Retinal pigment epithelial cell (primary cell): ENCODE measurements around the gene GPER1.

Source experiments
- DNase-seq: peaks from one replicate; pipeline ENCODE4 v3.0.0-alpha.2; 2010; ENCODE audit warnings: low read depth
- H3K4me3 ChIP-seq: 2 replicates; pipeline ENCODE4 v1.5.1; 2011; ENCODE audit warnings: mild to moderate bottlenecking, low read length, control low read depth, moderate library complexity
- TF ChIP-seq, protein P1 (sequence below): conservative IDR thresholded peaks from 2 replicates; pipeline ENCODE4 v1.5.1; 2011; ENCODE audit warnings: low read depth, low read length, control low read depth, inconsistent platforms

GPER1 gene

GRCh38 chr7:1083729-1084657 is 3.9 kb upstream of the GPER1 start:
- no peak for DNase-seq
- TF ChIP-seq, protein P1, sequence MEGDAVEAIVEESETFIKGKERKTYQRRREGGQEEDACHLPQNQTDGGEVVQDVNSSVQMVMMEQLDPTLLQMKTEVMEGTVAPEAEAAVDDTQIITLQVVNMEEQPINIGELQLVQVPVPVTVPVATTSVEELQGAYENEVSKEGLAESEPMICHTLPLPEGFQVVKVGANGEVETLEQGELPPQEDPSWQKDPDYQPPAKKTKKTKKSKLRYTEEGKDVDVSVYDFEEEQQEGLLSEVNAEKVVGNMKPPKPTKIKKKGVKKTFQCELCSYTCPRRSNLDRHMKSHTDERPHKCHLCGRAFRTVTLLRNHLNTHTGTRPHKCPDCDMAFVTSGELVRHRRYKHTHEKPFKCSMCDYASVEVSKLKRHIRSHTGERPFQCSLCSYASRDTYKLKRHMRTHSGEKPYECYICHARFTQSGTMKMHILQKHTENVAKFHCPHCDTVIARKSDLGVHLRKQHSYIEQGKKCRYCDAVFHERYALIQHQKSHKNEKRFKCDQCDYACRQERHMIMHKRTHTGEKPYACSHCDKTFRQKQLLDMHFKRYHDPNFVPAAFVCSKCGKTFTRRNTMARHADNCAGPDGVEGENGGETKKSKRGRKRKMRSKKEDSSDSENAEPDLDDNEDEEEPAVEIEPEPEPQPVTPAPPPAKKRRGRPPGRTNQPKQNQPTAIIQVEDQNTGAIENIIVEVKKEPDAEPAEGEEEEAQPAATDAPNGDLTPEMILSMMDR, result no peak
- no peak overlapping the region for H3K4me3 ChIP-seq

GRCh38 chr7:1085266-1085665 is 2.6 kb upstream of the GPER1 start:
- TF ChIP-seq, protein P1, result no peak
- no peak for DNase-seq
- no peak overlapping the region for H3K4me3 ChIP-seq

- H3K4me3 ChIP-seq, result no peak overlapping the region
- TF ChIP-seq, protein P1, result no peak
- DNase-seq, result peak; percentile 62
Measured at GRCh38 chr7:1085910-1086421, 1.9 kb upstream of the GPER1 start.

DNA sequence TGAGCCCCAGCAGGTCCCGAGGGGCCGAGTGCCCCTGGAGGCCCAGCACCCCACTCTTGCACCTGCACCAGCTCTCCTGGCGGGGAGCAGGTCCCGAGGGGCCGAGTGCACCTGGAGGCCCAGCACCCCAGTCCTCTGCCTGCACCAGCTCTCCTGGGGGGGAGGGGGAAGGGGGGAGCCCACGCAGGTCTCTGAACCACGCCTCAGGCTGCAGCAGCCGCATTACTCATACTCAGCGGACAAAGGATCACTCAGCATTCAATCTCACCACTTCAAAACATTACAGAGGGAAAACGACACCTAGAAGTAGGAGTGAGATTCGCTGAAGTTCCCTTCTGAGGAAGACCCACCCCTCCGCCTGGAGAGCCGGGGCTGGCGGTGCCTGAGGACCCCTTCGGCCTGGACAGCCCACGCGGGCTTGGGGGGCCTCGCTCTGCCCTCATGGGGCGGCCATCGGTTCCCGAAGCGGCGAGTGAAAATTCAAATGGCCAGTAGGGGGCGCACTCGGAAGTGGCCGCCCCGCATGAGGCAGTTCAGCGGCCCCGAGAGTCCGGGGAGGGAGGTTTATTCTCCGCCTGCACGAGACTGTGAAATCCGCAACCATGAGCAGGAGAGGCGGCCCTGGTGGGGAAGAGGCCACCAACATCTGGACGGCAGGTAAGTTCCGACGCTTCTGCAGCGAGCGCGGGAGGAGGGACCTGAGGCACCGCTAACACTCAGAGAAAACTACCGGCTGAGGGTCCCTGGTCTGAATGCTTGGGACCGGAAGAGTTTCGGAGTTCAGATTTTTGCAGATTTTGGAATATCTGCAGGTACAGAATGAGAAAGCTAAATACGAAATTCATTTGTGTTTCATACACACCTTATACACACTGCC is 1.1 kb upstream of the GPER1 start:
- no peak for DNase-seq
- H3K4me3 ChIP-seq, result peak overlapping the region; percentile 52
- TF ChIP-seq, protein P1, result peak; percentile 76

- DNase-seq, result no peak
- TF ChIP-seq, protein P1, result no peak
- peak overlapping the region; percentile 52 for H3K4me3 ChIP-seq
Measured at GRCh38 chr7:1087465-1087814, 473 bp upstream of the GPER1 start.

DNA sequence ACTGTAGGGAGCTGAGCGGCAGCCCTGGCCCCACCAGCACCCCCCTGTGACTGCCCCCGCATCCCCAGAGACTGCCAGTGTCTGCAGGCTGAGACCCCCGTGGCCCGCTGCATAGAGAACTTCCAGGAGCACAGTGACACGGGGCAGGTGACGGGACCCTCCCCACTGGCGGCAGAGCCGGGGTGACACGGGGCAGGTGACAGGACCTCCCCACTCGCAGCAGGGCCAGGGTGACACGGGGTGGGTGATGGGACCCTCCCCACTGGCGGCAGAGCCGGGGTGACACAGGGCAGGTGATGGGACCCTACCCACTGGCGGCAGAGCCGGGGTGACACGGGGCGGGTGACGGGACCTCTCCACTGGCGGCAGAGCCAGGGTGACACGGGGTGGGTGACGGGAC is 2.3 kb downstream of the GPER1 start:
- no peak overlapping the region for H3K4me3 ChIP-seq
- TF ChIP-seq, protein P1, result no peak
- no peak for DNase-seq
